ENCODE results near the gene ENDOD1. TPM values are rescaled to one million over a fixed set of nuclear protein-coding genes. Genes with fewer than 3 reads are reported as not detected.

The ENDOD1 gene
- total RNA-seq, 1 experiment from 2014 or later = 32.1 TPM

GRCh38 chr11:95074792-95075563 is 14.7 kb upstream of the ENDOD1 start:
- no peak overlapping the region for H3K27ac ChIP-seq (ENCODE audit: low read length)
- no TSS peak for BruUV-seq (replicated peaks)
- no peaks in the 10 kb centered on the region for H3K9me2 ChIP-seq (replicated peaks; ENCODE audit: low read length)
- intact Hi-C loops (cut with micrococcal nuclease) = no loop called here
- H4K20me1 ChIP-seq (ENCODE audit: low read length) = no peaks in the 10 kb centered on the region
- H2AFZ ChIP-seq (ENCODE audit: low read length) = no peak overlapping the region
- H3K9me3 ChIP-seq (ENCODE audit: low read length) = no peaks in the 10 kb centered on the region
- no peaks in the 10 kb centered on the region for H3K27me3 ChIP-seq (ENCODE audit: low read length)
- 0 out of 2 replicates have a peak, but pooled peaks have one; percentile 23 for ATAC-seq
- no peak overlapping the region for H3K4me2 ChIP-seq (ENCODE audit: low read length)
- no peaks in the 10 kb centered on the region for H3F3A ChIP-seq (ENCODE audit: low read length, unreplicated experiment)
- peaks cover 32% of the 10 kb centered on the region for H3K4me1 ChIP-seq (ENCODE audit: insufficient read depth, low read length)
- H3K9ac ChIP-seq (ENCODE audit: low read length) = no peak overlapping the region
- peaks cover 17% of the 10 kb centered on the region for H3K79me2 ChIP-seq (ENCODE audit: low read length)
- POLR2A ChIA-PET (ENCODE audit: unreplicated experiment) = interaction anchor here (0.5 kb wide), 1 partner anchor 9 kb away, joined by 3 read pairs; no protein-coding TSS in a partner anchor
- peak; percentile 37 for DNase-seq
- TF ChIP-seq EZH2phosphoT487 (IDR thresholded peaks at IDR 0.05; ENCODE audit: borderline replicate concordance, low read length) (no peak), EZH2 (IDR thresholded peaks at IDR 0.05; ENCODE audit: low read length, unreplicated experiment) (no peak), CTCF (conservative IDR thresholded peaks at IDR 0.05; ENCODE audit: low read depth, low read length) (no peak)
- no peaks in the 10 kb centered on the region for H3K36me3 ChIP-seq (ENCODE audit: low read depth, low read length)
- CTCF ChIA-PET = no interaction called here
- H3K4me3 ChIP-seq (ENCODE audit: low read length) = no peak overlapping the region

- ChIA-PET POLR2A (ENCODE audit: unreplicated experiment) (interaction anchor here (0.7 kb wide), 1 partner anchor 103 kb away, joined by 4 read pairs; the partner anchor contains the start of genes CWC15 and KDM4D), CTCF (interaction anchor here (1.7 kb wide), 1 partner anchor 75 kb away, joined by 6 read pairs; no protein-coding TSS in a partner anchor)
- Histone ChIP-seq H2AFZ (ENCODE audit: low read length) (no peak overlapping the region), H3K27me3 (ENCODE audit: low read length) (no peaks in the 10 kb centered on the region), H3K36me3 (ENCODE audit: low read depth, low read length) (no peaks in the 10 kb centered on the region), H3K27ac (ENCODE audit: low read length) (no peak overlapping the region), H3K9me3 (ENCODE audit: low read length) (no peaks in the 10 kb centered on the region), H3K79me2 (ENCODE audit: low read length) (peaks cover 3% of the 10 kb centered on the region; the same call in 1 of the 2 replicates), H3K9me2 (replicated peaks; ENCODE audit: low read length) (no peaks in the 10 kb centered on the region), H3K4me2 (ENCODE audit: low read length) (no peak overlapping the region; the same call in 1 of the 2 replicates), H3K4me1 (ENCODE audit: insufficient read depth, low read length) (peaks cover 32% of the 10 kb centered on the region), H4K20me1 (ENCODE audit: low read length) (no peaks in the 10 kb centered on the region), H3F3A (ENCODE audit: low read length, unreplicated experiment) (no peaks in the 10 kb centered on the region), H3K9ac (ENCODE audit: low read length) (no peak overlapping the region), H3K4me3 (ENCODE audit: low read length) (no peak overlapping the region)
- DNase-seq (peak; percentile 66), ATAC-seq (peak; percentile 27; the same call in 1 of the 2 replicates)
- intact Hi-C loops (cut with micrococcal nuclease) = no loop called here
- BruUV-seq (replicated peaks) = no TSS peak
- TF ChIP-seq EZH2 (IDR thresholded peaks at IDR 0.05; ENCODE audit: low read length, unreplicated experiment) (no peak), CTCF (conservative IDR thresholded peaks at IDR 0.05; ENCODE audit: low read depth, low read length) (no peak), EZH2phosphoT487 (IDR thresholded peaks at IDR 0.05; ENCODE audit: borderline replicate concordance, low read length) (no peak)
These were observed 13.2 kb upstream of the ENDOD1 start for GRCh38 chr11:95076416-95076815.

- H3K4me1 ChIP-seq (ENCODE audit: insufficient read depth, low read length) = peaks cover 32% of the 10 kb centered on the region
- no peak overlapping the region for H3K4me3 ChIP-seq (ENCODE audit: low read length)
- TF ChIP-seq EZH2phosphoT487 (IDR thresholded peaks at IDR 0.05; ENCODE audit: borderline replicate concordance, low read length) (no peak), EZH2 (IDR thresholded peaks at IDR 0.05; ENCODE audit: low read length, unreplicated experiment) (no peak), CTCF (conservative IDR thresholded peaks at IDR 0.05; ENCODE audit: low read depth, low read length) (no peak)
- H3K36me3 ChIP-seq (ENCODE audit: low read depth, low read length) = no peaks in the 10 kb centered on the region
- no peaks in the 10 kb centered on the region for H3F3A ChIP-seq (ENCODE audit: low read length, unreplicated experiment)
- H3K9me3 ChIP-seq (ENCODE audit: low read length) = no peaks in the 10 kb centered on the region
- no peak for ATAC-seq
- no peak overlapping the region for H3K27ac ChIP-seq (ENCODE audit: low read length)
- intact Hi-C loops (cut with micrococcal nuclease) = no loop called here
- no peaks in the 10 kb centered on the region for H4K20me1 ChIP-seq (ENCODE audit: low read length)
- no peaks in the 10 kb centered on the region for H3K79me2 ChIP-seq (ENCODE audit: low read length)
- DNase-seq = no peak
- H3K9me2 ChIP-seq (replicated peaks; ENCODE audit: low read length) = no peaks in the 10 kb centered on the region
- BruUV-seq (replicated peaks) = no TSS peak
- ChIA-PET POLR2A (ENCODE audit: unreplicated experiment) (no interaction called here), CTCF (interaction anchor here (1.7 kb wide), 1 partner anchor 75 kb away, joined by 6 read pairs; no protein-coding TSS in a partner anchor)
- no peak overlapping the region for H3K9ac ChIP-seq (ENCODE audit: low read length)
- no peaks in the 10 kb centered on the region for H3K27me3 ChIP-seq (ENCODE audit: low read length)
- no peak overlapping the region for H2AFZ ChIP-seq (ENCODE audit: low read length)
- H3K4me2 ChIP-seq (ENCODE audit: low read length) = no peak overlapping the region
These were observed 12.7 kb upstream of the ENDOD1 start for GRCh38 chr11:95076981-95077380.
